Fibroblast of the aortic adventitia (primary cell): Measurements from ENCODE around the gene DAB2IP. TPM values are rescaled to one million over a fixed set of nuclear protein-coding genes. Genes with fewer than 3 reads are reported as not detected.
A peak's percentile ranks its signal among the peaks of the same experiment; 100 is the strongest.

ENCODE experiments used
- DNase-seq: peaks from one replicate; pipeline ENCODE4 v3.0.0-alpha.2; 2010; ENCODE audit warnings: low read depth
- H3K4me3 ChIP-seq: 2 replicates; pipeline ENCODE4 v1.5.1; 2011; ENCODE audit warnings: low read depth, mild to moderate bottlenecking, control low read depth, low read length, moderate library complexity
- total RNA-seq: library from RNA; depleted of rRNA; stranded (reverse); fragments of >200 nt; gene quantifications from 2 replicates; pipeline ENCODE4 v1.2.3, GENCODE V29; 2012; ENCODE audit warnings: low replicate concordance
- TF ChIP-seq, protein P1 (sequence below): IDR thresholded peaks from 2 replicates; pipeline ENCODE4 v1.5.1; 2011; ENCODE audit warnings: mild to moderate bottlenecking, low read length, control low read depth, inconsistent platforms; ENCODE audit not compliant: insufficient read depth

DAB2IP gene
- total RNA-seq, 1 donor: 17.4 TPM

GRCh38 chr9:121682926-121683515 is 31.6 kb downstream of the DAB2IP start:
- TF ChIP-seq, protein P1, sequence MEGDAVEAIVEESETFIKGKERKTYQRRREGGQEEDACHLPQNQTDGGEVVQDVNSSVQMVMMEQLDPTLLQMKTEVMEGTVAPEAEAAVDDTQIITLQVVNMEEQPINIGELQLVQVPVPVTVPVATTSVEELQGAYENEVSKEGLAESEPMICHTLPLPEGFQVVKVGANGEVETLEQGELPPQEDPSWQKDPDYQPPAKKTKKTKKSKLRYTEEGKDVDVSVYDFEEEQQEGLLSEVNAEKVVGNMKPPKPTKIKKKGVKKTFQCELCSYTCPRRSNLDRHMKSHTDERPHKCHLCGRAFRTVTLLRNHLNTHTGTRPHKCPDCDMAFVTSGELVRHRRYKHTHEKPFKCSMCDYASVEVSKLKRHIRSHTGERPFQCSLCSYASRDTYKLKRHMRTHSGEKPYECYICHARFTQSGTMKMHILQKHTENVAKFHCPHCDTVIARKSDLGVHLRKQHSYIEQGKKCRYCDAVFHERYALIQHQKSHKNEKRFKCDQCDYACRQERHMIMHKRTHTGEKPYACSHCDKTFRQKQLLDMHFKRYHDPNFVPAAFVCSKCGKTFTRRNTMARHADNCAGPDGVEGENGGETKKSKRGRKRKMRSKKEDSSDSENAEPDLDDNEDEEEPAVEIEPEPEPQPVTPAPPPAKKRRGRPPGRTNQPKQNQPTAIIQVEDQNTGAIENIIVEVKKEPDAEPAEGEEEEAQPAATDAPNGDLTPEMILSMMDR: no peak
- H3K4me3 ChIP-seq: no peak overlapping the region
- DNase-seq: no peak

DNA sequence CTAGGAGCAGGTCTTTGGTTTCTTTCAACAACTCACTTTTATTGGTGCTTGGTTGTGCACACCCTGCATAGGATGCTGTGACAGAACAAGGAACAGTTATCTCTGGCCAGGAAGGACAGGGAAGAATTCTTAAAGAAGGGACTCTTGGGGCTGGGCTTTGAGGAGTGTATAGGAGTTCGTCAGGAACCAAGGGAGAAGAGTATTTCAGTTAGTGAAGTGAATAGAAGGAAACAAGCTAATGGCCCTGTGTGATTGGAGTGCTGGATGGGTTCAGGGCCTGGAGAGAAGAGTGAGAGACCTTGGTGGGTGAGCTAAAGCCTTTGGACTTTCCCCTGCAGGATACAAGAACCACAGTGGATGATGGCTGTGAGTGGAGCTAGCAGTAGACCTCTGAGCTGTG is 32.2 kb downstream of the DAB2IP start:
- TF ChIP-seq, protein P1: no peak
- no peak overlapping the region for H3K4me3 ChIP-seq
- no peak for DNase-seq

DNA sequence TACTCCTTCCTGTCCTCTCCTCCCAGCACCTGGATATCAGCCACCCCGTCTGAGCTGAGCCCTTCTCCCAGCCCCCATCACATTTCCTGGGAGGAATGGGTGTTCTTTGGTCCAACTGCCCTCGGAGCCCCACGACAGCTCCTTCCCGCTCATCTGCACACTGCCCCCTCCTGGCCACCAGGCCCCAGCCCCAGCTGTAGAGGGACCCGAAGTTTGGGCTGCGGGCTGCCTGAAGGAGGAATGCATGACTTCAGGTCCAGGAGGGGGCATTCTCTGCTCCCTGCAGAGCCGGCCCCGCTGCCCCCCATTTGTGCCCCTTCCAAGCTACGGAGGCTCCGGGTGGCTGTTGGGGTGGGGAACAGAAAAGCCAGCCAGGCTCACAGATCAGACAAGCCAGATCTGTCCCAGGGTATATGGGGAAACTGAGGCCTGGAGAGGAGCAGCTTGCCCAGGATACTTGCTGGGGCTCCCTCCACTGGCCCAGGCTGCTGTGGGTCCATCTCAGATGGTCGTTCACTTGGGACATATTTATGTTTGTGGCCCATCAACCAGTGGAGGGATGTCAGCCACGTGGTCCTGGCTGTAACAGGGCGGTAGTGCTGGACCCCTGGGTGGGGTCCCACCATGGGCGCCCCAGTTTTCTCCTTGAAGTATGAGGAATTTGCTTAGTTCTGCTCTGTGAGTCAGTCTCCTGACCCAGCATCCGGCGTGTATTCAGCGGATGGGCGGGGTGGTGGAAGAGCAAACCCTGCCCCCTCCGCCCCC is 33.1 kb downstream of the DAB2IP start:
- TF ChIP-seq, protein P1: peak; percentile 70
- peak; percentile 35 for DNase-seq
- no peak overlapping the region for H3K4me3 ChIP-seq

DNA sequence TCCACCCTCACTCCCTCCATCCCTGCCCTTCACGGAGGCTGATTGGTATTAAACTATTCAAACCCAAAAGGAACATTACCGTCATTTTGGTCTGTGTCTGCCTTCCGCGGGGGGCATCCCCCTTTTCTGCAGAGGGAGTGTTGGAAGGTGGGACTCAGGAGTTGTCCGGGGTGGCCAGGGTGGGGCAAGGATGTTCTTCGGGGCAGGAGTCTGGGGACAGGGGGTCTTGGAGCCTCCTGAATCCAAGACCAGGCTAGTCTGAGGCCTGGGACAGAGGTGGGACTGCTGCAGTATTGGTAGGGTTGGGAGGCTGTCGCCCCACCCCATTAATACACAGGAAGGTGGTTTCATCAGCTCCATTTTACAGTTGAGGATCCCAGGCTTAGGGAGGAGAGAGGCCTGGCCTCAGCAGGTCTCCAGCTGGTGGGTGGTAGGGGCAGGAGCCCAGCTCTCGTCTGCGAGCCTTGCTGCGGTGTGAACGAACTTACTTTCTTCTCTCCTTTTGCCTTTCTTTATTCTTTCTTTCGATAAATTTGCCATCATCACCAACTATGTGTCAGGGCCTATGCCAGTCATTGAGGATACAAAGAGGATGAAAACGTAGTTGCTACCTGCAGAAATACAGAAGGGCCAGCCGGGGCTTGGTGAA is 33.8 kb downstream of the DAB2IP start:
- DNase-seq: no peak
- TF ChIP-seq, protein P1: no peak
- H3K4me3 ChIP-seq: no peak overlapping the region

DNA sequence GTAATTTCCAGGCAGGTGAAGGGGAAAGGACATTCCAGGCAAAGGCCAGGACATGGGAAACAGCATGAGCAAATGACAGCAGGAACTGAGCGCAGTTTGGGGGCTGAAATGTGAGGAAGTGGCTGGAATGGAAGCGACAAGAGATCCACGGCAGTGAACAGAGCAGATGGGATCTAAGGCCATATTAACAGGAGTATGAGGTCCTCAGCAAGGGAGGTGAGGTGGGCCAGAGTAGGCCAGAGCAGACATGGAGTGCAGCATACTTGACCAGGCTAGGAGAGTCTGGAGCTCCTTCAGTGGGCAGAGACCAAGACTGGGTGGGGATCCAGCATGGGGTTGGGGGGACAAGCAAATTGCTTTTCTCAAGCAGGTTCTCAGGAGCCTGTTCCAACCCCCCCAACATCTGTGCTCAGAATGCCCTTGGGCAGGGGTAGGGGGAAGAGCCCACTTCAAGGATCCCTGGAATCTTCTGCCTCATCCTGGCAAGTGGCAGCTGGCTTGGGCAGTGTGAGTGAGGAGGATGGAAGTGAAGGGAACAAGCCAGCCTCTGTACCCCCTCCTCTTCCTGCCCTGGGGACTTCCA is 34.5 kb downstream of the DAB2IP start:
- no peak overlapping the region for H3K4me3 ChIP-seq
- TF ChIP-seq, protein P1: no peak
- no peak for DNase-seq

DNA sequence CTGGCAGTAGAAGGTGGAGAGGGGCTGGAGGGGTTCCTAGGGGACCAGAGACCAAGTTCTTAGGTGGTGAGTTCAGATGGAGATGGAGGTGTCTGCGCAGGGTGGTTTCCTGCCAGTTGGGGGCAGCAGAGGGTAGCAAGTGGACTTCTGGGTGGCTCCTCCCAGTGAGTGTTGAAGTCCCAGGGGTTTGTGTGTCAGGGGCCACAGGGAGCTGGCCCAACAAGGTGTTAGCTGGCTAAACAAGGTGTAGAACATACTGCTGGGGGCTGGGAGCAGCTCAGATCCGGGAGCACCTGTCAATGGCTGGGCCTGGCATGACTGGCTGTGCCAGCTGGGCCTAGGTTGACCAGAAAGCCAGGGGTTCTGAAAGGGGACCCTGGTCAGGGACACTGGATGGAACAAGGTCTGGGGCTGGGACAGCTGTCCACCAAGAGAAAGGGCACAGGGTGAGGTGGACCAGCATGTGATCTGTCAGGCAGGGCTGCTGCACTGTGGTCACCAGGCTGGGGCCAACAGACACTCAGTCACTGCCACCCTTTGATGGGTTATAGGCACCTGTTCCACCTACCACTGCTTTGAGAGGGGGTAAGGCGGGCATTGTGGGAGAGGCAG is 35.6 kb downstream of the DAB2IP start:
- peak; percentile 74 for DNase-seq
- no peak overlapping the region for H3K4me3 ChIP-seq
- TF ChIP-seq, protein P1: peak; percentile 97
